Measurements from ENCODE around the gene TCF12.

The TCF12 gene

DNA sequence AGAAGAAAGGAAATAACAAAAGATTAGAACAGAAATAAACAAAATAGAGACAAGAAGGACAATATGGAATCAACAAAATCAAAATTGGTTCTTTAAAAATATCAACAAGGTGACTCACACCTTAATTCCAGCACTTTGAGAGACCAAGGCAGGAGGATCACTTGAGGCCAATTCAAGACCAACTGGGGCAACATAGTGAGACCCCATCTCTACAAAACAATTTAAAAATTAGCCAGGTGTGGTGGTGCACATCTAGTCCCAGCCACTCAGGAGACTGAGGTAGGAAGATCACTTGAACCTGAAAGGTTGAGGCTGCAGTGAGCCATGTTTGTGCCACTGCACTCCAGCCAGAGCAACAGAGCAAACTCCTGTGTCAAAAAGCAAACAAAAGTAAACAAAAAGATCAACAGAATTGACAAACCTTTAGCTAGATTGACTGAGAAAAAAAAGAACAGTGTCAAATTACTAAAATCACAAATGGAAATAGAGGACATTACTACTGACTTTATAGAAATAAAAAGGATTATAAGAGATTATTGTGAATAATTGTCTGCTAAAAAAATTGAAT is 267.1 kb downstream of the TCF12 start:
- Histone ChIP-seq H3K27me3 (ENCODE audit: insufficient read depth, poor library complexity, severe bottlenecking) (no peaks in the 10 kb centered on the region), H3K27ac (replicated peaks) (no peak overlapping the region), H3K4me3 (replicated peaks; ENCODE audit: insufficient read depth, low read length) (no peak overlapping the region)
- TF ChIP-seq, protein P1, sequence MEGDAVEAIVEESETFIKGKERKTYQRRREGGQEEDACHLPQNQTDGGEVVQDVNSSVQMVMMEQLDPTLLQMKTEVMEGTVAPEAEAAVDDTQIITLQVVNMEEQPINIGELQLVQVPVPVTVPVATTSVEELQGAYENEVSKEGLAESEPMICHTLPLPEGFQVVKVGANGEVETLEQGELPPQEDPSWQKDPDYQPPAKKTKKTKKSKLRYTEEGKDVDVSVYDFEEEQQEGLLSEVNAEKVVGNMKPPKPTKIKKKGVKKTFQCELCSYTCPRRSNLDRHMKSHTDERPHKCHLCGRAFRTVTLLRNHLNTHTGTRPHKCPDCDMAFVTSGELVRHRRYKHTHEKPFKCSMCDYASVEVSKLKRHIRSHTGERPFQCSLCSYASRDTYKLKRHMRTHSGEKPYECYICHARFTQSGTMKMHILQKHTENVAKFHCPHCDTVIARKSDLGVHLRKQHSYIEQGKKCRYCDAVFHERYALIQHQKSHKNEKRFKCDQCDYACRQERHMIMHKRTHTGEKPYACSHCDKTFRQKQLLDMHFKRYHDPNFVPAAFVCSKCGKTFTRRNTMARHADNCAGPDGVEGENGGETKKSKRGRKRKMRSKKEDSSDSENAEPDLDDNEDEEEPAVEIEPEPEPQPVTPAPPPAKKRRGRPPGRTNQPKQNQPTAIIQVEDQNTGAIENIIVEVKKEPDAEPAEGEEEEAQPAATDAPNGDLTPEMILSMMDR (IDR thresholded peaks at IDR 0.05; ENCODE audit: insufficient read depth, low read length) = no peak
- no peak for TF ChIP-seq POLR2AphosphoS5 (IDR thresholded peaks at IDR 0.05; ENCODE audit: low read depth)
- TF ChIP-seq GABPA (IDR thresholded peaks at IDR 0.05; ENCODE audit: low read depth) = no peak
- no peak for TF ChIP-seq SPI1 (IDR thresholded peaks at IDR 0.05; ENCODE audit: borderline replicate concordance, low read depth)
- TF ChIP-seq, protein P2, sequence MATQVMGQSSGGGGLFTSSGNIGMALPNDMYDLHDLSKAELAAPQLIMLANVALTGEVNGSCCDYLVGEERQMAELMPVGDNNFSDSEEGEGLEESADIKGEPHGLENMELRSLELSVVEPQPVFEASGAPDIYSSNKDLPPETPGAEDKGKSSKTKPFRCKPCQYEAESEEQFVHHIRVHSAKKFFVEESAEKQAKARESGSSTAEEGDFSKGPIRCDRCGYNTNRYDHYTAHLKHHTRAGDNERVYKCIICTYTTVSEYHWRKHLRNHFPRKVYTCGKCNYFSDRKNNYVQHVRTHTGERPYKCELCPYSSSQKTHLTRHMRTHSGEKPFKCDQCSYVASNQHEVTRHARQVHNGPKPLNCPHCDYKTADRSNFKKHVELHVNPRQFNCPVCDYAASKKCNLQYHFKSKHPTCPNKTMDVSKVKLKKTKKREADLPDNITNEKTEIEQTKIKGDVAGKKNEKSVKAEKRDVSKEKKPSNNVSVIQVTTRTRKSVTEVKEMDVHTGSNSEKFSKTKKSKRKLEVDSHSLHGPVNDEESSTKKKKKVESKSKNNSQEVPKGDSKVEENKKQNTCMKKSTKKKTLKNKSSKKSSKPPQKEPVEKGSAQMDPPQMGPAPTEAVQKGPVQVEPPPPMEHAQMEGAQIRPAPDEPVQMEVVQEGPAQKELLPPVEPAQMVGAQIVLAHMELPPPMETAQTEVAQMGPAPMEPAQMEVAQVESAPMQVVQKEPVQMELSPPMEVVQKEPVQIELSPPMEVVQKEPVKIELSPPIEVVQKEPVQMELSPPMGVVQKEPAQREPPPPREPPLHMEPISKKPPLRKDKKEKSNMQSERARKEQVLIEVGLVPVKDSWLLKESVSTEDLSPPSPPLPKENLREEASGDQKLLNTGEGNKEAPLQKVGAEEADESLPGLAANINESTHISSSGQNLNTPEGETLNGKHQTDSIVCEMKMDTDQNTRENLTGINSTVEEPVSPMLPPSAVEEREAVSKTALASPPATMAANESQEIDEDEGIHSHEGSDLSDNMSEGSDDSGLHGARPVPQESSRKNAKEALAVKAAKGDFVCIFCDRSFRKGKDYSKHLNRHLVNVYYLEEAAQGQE (IDR thresholded peaks at IDR 0.05; ENCODE audit: insufficient replicate concordance, low read depth) = no peak
- DNase-seq (ENCODE audit: low read depth in 1 of 2, low spot score in 1 of 2) = no peak

DNA sequence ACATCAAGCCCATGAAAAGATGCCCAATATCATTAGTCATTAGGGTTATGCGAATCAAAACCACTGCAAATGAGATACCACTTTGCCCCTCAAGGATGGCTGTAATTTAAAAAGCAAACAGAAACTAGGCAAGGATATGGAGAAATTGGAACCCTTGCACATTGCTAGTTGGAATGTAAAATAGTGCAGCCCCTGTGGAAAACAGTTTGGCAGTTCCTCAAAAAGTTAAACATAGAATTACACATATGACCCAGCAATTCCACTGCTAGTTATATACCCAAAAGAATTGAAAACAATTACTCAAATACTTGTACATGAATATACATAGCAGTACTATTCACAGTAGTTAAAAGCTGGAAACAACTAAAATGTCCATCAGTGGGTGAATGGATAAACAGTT is 271.0 kb downstream of the TCF12 start:
- H3K27me3 ChIP-seq (ENCODE audit: insufficient read depth, poor library complexity, severe bottlenecking) = no peaks in the 10 kb centered on the region
- DNase-seq (ENCODE audit: low read depth in 1 of 2, low spot score in 1 of 2) = no peak
- no peak overlapping the region for H3K27ac ChIP-seq (replicated peaks)
- H3K4me3 ChIP-seq (replicated peaks; ENCODE audit: insufficient read depth, low read length) = no peak overlapping the region
- TF ChIP-seq, protein P1 (IDR thresholded peaks at IDR 0.05; ENCODE audit: insufficient read depth, low read length) = no peak
- TF ChIP-seq POLR2AphosphoS5 (IDR thresholded peaks at IDR 0.05; ENCODE audit: low read depth) (no peak), GABPA (IDR thresholded peaks at IDR 0.05; ENCODE audit: low read depth) (no peak), SPI1 (IDR thresholded peaks at IDR 0.05; ENCODE audit: borderline replicate concordance, low read depth) (no peak)
- TF ChIP-seq, protein P2 (IDR thresholded peaks at IDR 0.05; ENCODE audit: insufficient replicate concordance, low read depth) = no peak

DNA sequence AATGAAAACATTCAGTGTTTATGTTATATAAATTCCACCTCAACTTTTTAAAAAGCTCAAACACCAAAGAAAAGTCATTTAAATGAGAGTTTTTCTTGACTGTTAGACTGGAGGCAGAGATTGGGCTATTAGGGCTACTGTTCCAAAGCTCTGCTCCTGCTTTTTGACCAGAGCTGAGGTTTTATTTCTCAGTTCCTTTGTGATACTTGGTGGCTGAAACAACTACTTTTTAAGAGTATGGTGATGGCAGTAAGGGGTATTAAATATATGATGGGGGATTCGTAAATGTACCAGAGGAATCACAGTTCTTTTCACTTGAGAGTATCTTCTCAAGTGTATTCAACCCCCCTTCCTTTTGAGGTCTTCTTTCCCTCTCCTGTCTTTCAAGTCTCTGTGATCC is 271.8 kb downstream of the TCF12 start:
- H3K4me3 ChIP-seq (replicated peaks; ENCODE audit: insufficient read depth, low read length) = no peak overlapping the region
- DNase-seq (ENCODE audit: low read depth in 1 of 2, low spot score in 1 of 2) = no peak
- H3K27me3 ChIP-seq (ENCODE audit: insufficient read depth, poor library complexity, severe bottlenecking) = no peaks in the 10 kb centered on the region
- no peak overlapping the region for H3K27ac ChIP-seq (replicated peaks)
- TF ChIP-seq POLR2AphosphoS5 (IDR thresholded peaks at IDR 0.05; ENCODE audit: low read depth) (no peak), SPI1 (IDR thresholded peaks at IDR 0.05; ENCODE audit: borderline replicate concordance, low read depth) (no peak), GABPA (IDR thresholded peaks at IDR 0.05; ENCODE audit: low read depth) (no peak)
- TF ChIP-seq, protein P2 (IDR thresholded peaks at IDR 0.05; ENCODE audit: insufficient replicate concordance, low read depth) = no peak
- TF ChIP-seq, protein P1 (IDR thresholded peaks at IDR 0.05; ENCODE audit: insufficient read depth, low read length) = no peak

Measured in HL-60 (cell line).